ENCODE results near the gene SERP1. TPM values are rescaled to one million over a fixed set of nuclear protein-coding genes. Genes with fewer than 3 reads are reported as not detected.

The SERP1 gene
- polyA plus RNA-seq (ENCODE audit: insufficient read depth in 1 of 5, insufficient read length in 5 of 5, low replicate concordance in 1 of 5): 100 to 1,000 TPM; 137 to 168 (median 155) TPM
- long read RNA-seq, donor 1, transcript SERP1-206 (2 exons, 1,596 nt): minor isoform, 10 of 207 reads
- long read RNA-seq, donor 1, transcript SERP1-201 (3 exons, 3,171 nt): major isoform, 141 of 207 reads
- long read RNA-seq, donor 1, partial matches to known transcripts: 50 of 207 reads
- long read RNA-seq, donor 1, other reads (novel, unspliced or antisense): 5 of 207 reads
- long read RNA-seq, donor 2, transcript SERP1-201 (3 exons, 3,171 nt): major isoform, 61 of 136 reads
- long read RNA-seq, donor 2, partial matches to known transcripts: 57 of 136 reads
- long read RNA-seq, donor 2, other reads (novel, unspliced or antisense): 14 of 136 reads
- long read RNA-seq, donor 3, transcript SERP1-201 (3 exons, 3,171 nt): major isoform, 74 of 236 reads
- long read RNA-seq, donor 3, partial matches to known transcripts: 154 of 236 reads
- long read RNA-seq, donor 3, other reads (novel, unspliced or antisense): 0 of 236 reads
- long read RNA-seq, donor 4, transcript SERP1-201 (3 exons, 3,171 nt): major isoform, 61 of 157 reads
- long read RNA-seq, donor 4, partial matches to known transcripts: 68 of 157 reads
- long read RNA-seq, donor 4, other reads (novel, unspliced or antisense): 24 of 157 reads
- long read RNA-seq, donor 5, transcript SERP1-206 (2 exons, 1,596 nt): minor isoform, 6 of 636 reads
- long read RNA-seq, donor 5, transcript SERP1-201 (3 exons, 3,171 nt): major isoform, 121 of 636 reads
- long read RNA-seq, donor 5, partial matches to known transcripts: 432 of 636 reads
- long read RNA-seq, donor 5, other reads (novel, unspliced or antisense): 73 of 636 reads
- long read RNA-seq, donor 6, transcript SERP1-201 (3 exons, 3,171 nt): major isoform, 132 of 139 reads
- long read RNA-seq, donor 6, partial matches to known transcripts: 0 of 139 reads
- long read RNA-seq, donor 6, other reads (novel, unspliced or antisense): 0 of 139 reads
- long read RNA-seq, donor 7, transcript SERP1-201 (3 exons, 3,171 nt): major isoform, 89 of 90 reads
- long read RNA-seq, donor 7, partial matches to known transcripts: 0 of 90 reads
- long read RNA-seq, donor 7, other reads (novel, unspliced or antisense): 0 of 90 reads
- long read RNA-seq, donor 8, transcript SERP1-201 (3 exons, 3,171 nt): major isoform, 35 of 36 reads
- long read RNA-seq, donor 8, partial matches to known transcripts: 0 of 36 reads
- long read RNA-seq, donor 8, other reads (novel, unspliced or antisense): 0 of 36 reads

- DNase-seq: peak; percentile 100
Measured at GRCh38 chr3:150546226-150547044, at the start of gene SERP1, which contains the start of gene EIF2A. TSS of gene SERP1 (minus strand) at chr3:150546496. CDS start at chr3:150546135, 361 bp downstream. TSS of gene EIF2A (plus strand) at chr3:150546787. CDS start at chr3:150546803, 16 bp downstream.

GRCh38 chr3:150594150-150594549 is 47.9 kb upstream of the SERP1 start:
- DNase-seq: no peak

- DNase-seq: no peak
Measured at GRCh38 chr3:150589759-150590158, 43.5 kb upstream of the SERP1 start.

- no peak for DNase-seq
Measured at GRCh38 chr3:150588027-150588830, 41.9 kb upstream of the SERP1 start.

GRCh38 chr3:150583028-150583427 is 36.7 kb upstream of the SERP1 start:
- no peak for DNase-seq

GRCh38 chr3:150582620-150583019 is 36.3 kb upstream of the SERP1 start:
- DNase-seq: no peak

GRCh38 chr3:150581174-150581573 is 34.9 kb upstream of the SERP1 start:
- no peak for DNase-seq

- no peak for DNase-seq
Measured at GRCh38 chr3:150577855-150578254, 31.6 kb upstream of the SERP1 start.

GRCh38 chr3:150567328-150567727 is 21.0 kb upstream of the SERP1 start:
- DNase-seq: no peak

- no peak for DNase-seq
Measured at GRCh38 chr3:150564243-150564642, 17.9 kb upstream of the SERP1 start.

- no peak for DNase-seq
Measured at GRCh38 chr3:150557725-150558124, 11.4 kb upstream of the SERP1 start.

- no peak for DNase-seq
Measured at GRCh38 chr3:150556792-150557191, 10.5 kb upstream of the SERP1 start.

GRCh38 chr3:150555859-150556436 is 9.7 kb upstream of the SERP1 start:
- DNase-seq: no peak

GRCh38 chr3:150547045-150547741 is 897 bp upstream of the SERP1 start:
- no peak for DNase-seq

- DNase-seq: peak in 1 of 2 donors; percentile 32
Measured at GRCh38 chr3:150545419-150546225, 674 bp downstream of the SERP1 start.

- no peak for DNase-seq
Measured at GRCh38 chr3:150544726-150545125, 1.6 kb downstream of the SERP1 start.

GRCh38 chr3:150544041-150544440 is 2.3 kb downstream of the SERP1 start:
- DNase-seq: no peak

GRCh38 chr3:150543531-150543930 is 2.8 kb downstream of the SERP1 start:
- no peak for DNase-seq
